HL-60 (cell line): ENCODE data around the gene HMGCS2.

Experiments used
- DNase-seq, 2 experiments: peaks; one replicate each; pipeline ENCODE4 v3.0.0-alpha.2; 2010 to 2020; ENCODE audit warnings: low read depth in 1 of 2, low spot score in 1 of 2
- H3K27ac ChIP-seq: fragments of 250-450 bp; sonication (Bioruptor Pico); replicated peaks from 2 replicates; pipeline ENCODE4 v1.5.1; 2020; ENCODE audit warnings: mild to moderate bottlenecking, moderate library complexity
- H3K27me3 ChIP-seq: fragments of 250-450 bp; sonication (Bioruptor Pico); 2 replicates; pipeline ENCODE4 v1.5.1; 2021; ENCODE audit warnings: mild to moderate bottlenecking, moderate library complexity; ENCODE audit not compliant: insufficient read depth, poor library complexity, severe bottlenecking
- H3K4me3 ChIP-seq: replicated peaks from 2 replicates; pipeline ENCODE4 v1.5.1; 2011; ENCODE audit warnings: mild to moderate bottlenecking, control low read depth, low read length; ENCODE audit not compliant: insufficient read depth
- CTCF ChIP-seq: IDR thresholded peaks from one replicate; pipeline ENCODE4 v1.5.1; 2011; ENCODE audit warnings: low read length, control low read depth, inconsistent platforms; ENCODE audit not compliant: insufficient read depth
- GABPA ChIP-seq: IDR thresholded peaks from 2 replicates; pipeline ENCODE4 v1.6.1; 2012; ENCODE audit warnings: low read depth
- POLR2AphosphoS5 ChIP-seq: IDR thresholded peaks from 2 replicates; pipeline ENCODE4 v1.6.1; 2012; ENCODE audit warnings: low read depth
- SPI1 ChIP-seq: IDR thresholded peaks from 2 replicates; pipeline ENCODE4 v1.6.1; 2012; ENCODE audit warnings: low read depth, mild to moderate bottlenecking, borderline replicate concordance
- TF ChIP-seq, protein P1 (sequence below): IDR thresholded peaks from 2 replicates; pipeline ENCODE4 v1.6.1; 2012; ENCODE audit warnings: low read depth; ENCODE audit not compliant: insufficient replicate concordance

HMGCS2 gene

GRCh38 chr1:119795261-119796200 lies 26.8 kb upstream of the HMGCS2 start:
- Histone ChIP-seq H3K27ac (no peak overlapping the region), H3K27me3 (no peaks in the 10 kb centered on the region), H3K4me3 (no peak overlapping the region)
- TF ChIP-seq CTCF = no peak
- no peak for TF ChIP-seq GABPA
- TF ChIP-seq SPI1 = no peak
- TF ChIP-seq, protein P1, sequence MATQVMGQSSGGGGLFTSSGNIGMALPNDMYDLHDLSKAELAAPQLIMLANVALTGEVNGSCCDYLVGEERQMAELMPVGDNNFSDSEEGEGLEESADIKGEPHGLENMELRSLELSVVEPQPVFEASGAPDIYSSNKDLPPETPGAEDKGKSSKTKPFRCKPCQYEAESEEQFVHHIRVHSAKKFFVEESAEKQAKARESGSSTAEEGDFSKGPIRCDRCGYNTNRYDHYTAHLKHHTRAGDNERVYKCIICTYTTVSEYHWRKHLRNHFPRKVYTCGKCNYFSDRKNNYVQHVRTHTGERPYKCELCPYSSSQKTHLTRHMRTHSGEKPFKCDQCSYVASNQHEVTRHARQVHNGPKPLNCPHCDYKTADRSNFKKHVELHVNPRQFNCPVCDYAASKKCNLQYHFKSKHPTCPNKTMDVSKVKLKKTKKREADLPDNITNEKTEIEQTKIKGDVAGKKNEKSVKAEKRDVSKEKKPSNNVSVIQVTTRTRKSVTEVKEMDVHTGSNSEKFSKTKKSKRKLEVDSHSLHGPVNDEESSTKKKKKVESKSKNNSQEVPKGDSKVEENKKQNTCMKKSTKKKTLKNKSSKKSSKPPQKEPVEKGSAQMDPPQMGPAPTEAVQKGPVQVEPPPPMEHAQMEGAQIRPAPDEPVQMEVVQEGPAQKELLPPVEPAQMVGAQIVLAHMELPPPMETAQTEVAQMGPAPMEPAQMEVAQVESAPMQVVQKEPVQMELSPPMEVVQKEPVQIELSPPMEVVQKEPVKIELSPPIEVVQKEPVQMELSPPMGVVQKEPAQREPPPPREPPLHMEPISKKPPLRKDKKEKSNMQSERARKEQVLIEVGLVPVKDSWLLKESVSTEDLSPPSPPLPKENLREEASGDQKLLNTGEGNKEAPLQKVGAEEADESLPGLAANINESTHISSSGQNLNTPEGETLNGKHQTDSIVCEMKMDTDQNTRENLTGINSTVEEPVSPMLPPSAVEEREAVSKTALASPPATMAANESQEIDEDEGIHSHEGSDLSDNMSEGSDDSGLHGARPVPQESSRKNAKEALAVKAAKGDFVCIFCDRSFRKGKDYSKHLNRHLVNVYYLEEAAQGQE = no peak
- TF ChIP-seq POLR2AphosphoS5 = no peak
- no peak for DNase-seq

DNA sequence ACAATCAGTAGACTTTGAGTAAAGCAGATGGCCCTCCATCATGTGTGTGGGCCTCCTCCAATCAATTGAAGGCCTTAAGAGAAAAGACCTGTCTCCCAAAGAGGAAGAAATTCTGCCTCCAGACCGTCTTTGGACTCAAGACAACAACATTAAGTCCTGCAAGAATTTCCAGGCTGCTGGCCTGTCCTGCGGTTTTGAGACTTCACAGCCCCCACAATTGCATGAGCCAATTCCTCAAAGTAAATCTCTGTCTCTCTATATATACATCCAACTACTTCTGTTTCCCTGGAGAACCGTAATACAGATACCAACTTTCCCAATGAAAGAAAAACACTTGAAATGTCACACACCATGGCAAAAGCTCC lies 26.2 kb upstream of the HMGCS2 start:
- no peak for DNase-seq
- Histone ChIP-seq H3K27ac (no peak overlapping the region), H3K4me3 (no peak overlapping the region), H3K27me3 (no peaks in the 10 kb centered on the region)
- TF ChIP-seq CTCF = no peak
- TF ChIP-seq SPI1 = no peak
- TF ChIP-seq GABPA = no peak
- no peak for TF ChIP-seq POLR2AphosphoS5
- TF ChIP-seq, protein P1 = no peak

- Histone ChIP-seq H3K27me3 (no peaks in the 10 kb centered on the region), H3K4me3 (no peak overlapping the region), H3K27ac (no peak overlapping the region)
- DNase-seq = no peak
- TF ChIP-seq, protein P1 = no peak
- TF ChIP-seq SPI1 (no peak), POLR2AphosphoS5 (no peak), CTCF (no peak), GABPA (no peak)
These were observed 25.6 kb upstream of the HMGCS2 start for GRCh38 chr1:119794230-119794875.
